NOMO-1 treated with DMSO at 0.1 percent for 48 hours (cell line): ENCODE data around the gene SLC38A1.

Experiments used
- DNase-seq: peaks from one replicate; lab custom pipeline; 2025; ENCODE audit not compliant: unreplicated experiment; lab: John Stamatoyannopoulos, UW

Gene SLC38A1

DNA sequence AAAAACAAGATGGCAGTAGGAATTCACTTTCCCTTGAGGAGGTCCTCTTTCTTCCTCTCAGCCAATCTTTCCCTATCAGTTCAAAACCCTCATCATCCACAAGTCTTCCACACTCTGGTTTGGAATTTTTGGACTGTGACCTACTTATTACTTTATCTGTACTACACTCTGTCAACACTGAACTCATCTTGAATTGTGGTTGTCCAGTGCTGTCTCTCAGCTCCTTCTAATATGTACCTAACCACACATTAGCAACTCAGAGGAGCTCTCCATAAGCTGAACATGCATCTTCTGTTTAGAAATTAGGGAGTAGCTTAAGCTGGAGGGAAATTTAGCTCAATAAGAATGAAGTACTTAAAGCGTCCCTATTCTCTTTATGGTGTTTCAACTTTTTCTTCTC is 34.8 kb downstream of the SLC38A1 start:
- no peak for DNase-seq

DNA sequence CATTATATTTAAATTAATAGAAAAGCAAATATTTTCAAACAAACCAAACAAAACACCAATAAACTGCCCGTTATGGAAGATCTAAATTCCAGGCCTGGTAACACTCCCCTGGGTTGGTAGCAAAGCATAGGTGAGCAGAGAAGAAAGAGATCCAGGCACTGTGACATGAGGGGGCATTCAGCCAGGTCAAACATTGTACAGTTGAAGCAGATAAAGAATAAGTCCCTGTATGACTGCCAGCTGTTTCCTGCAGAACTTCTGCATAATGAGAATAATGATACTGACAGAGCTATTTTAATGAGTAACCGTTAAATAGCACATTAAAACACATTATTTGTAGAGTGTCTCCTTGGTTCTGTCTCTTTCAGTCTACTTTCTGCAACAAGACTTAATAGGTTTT is 35.4 kb downstream of the SLC38A1 start:
- no peak for DNase-seq

DNA sequence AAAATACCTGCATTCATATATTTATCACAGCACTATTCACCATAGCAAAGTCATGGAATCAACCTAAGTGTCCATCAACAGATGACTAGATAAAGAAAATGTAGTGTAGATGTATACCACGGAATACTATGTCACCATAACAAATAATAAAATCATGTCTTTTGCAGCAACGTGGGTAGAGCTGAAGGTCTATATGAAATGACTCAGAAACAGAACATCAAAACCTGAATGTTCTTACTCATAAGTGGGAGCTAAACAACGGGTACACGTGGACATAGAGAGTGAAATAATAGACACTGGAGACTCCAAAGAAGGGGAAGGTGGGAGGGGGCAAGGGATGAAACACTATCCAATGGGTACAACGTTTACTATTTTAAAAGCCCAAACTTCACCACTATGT is 37.9 kb downstream of the SLC38A1 start:
- no peak for DNase-seq

DNA sequence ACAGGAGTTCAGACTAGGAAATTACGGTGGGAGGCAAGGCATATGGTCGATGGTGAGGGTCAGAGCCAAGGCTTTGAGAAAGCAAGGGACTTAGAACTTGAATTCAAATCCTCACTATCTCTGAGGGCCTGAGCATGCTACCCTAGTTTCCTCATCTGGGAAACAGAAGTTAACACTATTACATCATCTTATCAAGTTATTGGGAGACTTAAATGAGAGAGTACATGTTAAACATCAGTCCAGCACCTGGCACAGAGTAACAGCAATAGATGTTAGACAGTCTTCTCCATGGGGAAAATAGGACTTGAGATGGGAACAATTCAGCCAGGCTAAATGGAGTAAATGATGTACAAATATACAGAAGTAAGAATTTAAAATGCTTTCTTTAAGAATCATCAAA is 38.5 kb downstream of the SLC38A1 start:
- no peak for DNase-seq

DNA sequence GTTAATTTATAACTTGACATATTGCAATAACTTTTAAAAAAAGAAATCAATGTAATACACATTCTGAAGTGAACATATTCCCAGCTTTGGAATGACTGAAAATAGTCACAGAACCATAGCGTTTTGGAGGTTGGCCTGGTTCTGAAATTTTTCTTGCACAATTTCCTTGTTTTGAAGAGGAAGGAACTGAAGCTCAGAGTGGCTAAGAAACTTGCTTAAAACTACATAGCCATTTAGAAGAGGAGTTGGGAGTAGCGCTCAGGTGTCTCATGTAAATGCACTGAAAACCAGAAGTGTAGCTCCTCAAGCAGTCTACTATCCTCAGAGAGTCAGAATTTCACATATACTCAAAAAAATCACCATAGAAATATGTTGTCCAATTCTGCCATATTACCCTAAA is 41.2 kb downstream of the SLC38A1 start:
- DNase-seq: peak; percentile 54

DNA sequence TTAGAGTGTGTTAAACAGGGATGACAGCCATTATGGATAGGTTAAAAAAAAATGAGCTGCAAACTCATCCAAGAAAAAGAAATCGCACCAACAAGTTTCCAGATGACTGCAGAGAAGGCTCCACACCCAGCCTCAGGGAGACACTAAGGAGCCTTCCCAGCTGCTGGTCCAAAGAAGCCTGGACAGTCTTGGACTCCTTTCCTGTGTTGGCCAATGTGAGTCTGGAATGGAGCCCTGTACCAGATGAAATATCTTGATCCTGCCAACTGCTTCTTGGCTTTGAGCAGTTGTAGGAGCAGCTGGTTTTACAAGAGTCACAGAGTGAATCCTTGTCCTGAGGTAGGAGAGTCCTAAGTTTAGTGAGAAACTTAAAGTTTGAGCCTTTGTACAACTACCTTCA is 44.5 kb downstream of the SLC38A1 start:
- DNase-seq: no peak

DNA sequence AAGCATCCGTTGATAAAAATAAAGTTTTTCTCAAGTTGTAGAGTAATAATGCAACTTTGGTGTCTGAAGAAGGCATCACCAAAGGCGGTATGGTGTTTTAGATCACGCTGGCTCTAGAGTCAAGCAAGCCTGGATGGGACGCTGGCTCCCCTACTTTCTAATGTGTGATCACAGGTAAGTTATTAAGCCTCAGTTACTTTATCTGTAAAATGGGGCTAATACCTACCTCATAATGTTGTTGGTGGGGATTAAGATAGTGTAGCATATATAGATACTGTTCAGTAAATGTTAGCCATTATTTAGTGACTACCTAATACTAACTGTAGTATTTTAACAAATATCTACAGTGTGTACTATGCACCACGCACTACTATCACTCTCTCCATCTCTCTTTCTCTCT is 45.8 kb downstream of the SLC38A1 start:
- DNase-seq: no peak

DNA sequence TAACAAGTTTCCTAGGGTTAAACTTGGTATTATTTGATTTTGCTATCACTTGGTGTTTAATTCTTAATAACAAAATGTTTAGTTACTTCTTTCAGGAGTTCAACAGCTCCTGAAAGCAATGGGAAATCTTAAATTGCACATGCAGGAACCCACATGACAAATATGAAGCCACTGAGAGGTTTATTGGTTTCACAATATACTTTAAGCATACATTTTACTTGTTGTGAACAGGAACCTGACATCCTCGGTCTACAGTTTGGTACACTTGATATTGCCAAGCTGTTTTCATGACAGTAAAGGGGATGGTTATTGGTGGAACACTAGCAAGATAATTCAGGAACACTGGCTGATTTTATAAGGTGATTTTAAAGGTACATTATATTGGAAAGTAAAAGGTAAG is 46.2 kb downstream of the SLC38A1 start:
- peak; percentile 59 for DNase-seq

DNA sequence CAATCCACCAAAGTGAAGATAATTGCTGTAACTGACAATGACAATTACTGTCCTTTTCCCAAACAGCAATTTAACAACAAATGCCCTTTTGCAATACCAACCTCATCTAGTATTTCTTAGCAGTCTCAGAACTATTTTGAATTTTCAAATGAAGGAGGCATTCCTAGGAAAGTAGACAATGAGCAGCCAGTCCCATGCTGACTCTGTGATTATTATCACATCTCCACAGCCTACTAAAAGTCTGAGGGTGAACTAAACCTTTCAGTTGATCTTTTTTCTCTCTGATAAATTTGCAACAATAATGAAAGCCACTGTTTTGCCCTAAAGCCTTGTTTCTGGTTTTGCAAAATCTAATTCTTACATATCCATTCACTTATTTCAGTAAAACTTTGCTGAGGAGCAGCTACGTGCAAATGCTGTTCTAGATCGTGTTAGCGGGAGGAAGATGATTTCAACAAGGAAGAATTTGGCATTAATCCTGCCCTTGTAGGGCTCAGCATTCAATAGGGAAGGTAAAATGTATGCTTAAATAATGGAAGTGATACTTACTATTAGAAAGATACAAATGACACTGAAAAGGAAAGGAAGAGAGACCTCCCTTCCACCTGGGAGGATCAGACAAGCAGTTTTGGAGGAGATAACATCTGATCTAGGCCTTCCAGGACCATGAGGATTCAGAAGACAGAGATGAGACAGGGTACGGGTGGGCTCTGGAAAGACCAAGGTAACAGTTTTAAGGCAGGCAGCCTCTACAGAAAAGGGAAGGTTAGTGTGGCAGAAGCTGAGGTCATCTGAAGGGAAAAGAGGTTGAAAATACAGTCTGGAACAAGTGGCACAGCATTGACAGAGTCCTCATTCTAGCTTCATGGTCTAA is 47.4 kb downstream of the SLC38A1 start:
- no peak for DNase-seq

DNA sequence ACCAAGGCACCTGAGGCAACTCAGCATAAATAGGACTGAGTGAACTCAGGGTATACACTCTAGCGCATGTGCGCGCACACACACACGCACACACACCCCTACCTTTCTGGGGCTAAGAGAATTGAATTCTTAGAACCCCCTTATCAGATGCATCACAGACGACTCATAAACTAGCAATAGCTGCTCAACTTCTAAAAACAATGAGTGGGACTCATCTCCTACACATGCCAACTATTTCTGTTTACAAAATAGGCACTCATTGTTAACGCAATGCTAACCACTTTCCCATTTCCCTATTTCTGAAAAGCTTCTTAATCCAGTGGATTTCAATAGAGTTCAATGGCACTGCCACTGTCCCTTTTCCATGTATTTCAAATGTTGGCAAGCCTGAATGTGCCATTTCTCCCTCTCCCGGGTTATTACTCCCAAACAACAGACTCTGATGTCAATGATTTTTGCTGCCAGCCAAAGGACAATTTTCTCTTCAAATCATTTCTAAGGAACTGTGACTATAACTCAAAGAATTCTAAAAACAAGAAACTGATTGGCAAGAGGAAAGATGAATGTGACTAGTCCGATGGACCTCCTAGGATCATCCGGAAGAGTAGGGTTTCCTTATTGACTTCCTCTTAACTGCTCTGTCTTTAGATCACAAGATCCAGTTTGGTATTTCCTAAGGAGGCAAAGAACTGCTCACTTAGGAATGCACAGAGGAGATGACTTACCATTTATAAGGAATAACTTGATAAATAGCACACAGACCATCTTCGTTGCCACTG is 48.8 kb downstream of the SLC38A1 start:
- DNase-seq: peak; percentile 49

DNA sequence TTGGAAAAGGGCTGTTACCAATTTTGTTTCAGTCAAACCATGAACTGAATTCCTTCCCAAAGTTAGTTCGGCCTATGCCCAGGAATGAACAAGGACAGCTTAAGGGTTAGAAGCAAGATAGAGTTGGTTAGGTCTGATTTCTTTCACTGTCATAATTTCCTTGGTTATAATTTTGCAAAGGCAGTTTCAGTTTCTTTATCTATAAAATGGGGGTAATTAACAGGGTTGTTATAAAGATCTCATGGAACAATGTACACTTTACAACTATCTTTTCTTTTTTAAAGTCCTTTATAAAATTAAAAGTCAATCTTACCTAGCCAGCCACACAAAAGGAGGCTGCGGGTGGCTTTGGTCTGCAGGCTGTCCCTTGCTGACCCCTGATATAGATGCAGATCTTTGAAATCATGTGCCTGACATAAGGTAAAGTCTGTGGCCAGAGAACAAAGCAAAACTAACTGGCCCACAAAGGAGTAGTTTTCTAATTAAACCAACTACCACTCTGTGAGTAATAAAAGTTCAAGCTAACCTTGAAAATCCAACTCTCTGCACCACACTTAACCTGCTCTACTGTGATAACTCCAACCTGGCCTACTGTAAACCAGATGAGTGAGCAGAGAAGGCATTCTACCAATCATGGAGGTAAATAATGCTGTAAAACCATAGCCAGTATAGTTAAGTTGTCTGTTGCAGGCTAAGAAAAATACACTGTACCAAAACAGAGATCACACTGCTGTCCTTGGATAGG is 49.5 kb downstream of the SLC38A1 start:
- DNase-seq: no peak

DNA sequence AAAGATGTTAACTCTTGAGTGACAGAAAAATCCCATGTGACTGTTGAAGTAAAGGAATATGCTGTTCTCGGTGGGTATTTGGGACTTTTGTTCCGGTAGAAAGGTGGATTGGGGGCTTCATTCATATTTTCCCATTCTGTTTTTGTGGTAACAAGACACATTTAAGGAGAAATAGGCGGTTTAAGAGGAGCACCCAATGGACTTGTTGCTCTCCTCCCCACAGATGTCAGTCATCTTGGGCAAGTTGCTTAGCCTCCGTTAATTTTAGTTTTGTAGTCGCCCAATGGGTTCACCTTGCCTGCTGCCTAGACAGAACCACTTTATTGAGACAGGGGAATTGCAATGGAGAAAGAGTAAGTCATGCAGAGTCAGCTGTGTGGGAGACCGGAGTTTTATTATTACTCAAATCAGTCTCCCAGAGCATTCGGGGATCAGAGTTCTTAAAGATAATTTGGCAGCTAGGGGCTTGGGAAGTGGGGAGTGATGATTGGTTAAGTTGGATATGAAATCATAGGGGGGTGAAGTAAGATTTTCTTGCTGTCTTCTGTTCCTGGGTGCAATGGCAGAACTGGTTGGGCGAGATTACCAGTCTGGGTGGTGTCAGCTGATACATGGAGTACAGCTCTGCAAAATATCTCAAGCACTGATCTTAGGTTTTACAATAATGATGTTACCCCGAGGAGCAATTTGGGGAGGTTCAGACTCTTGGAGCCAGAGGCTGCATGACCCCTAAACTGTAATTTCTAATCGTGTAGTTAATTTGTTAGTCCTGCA is 50.3 kb downstream of the SLC38A1 start:
- no peak for DNase-seq

DNA sequence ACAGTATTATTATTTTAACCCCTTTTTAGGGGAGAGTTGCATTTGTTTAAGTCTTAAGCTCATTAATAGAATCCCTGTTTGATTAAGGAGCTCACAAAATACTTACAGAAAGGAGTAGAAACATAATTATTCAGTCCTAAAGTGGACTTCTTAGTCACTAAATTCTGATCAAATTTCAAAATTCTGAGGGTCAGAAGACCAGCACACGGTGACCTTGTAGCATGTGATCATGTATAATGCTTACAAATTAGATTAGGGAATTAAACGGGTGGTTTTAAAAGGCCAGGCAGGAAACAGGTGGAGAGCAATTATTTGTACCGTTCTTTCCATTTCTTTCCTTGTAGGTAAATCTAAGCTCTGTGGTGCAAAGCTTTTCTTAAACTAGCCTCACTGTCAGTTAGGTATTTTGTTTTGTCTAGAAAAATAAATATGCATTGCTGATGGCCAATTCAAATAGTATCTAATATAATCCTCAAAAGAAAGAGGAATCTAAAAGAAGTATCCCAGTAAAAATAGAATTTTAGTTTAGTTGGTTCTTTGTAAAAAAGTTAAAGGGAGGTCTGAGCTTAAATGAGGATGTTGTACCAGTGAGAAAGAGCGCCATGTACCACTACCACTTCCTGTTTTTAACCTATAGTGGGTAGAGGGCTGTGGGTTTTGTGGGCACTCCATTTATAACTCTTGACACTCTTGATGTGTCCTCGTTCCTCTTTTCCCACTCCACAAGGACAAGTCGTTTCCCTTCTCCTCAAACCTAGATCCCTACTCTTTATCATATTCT is 51.1 kb downstream of the SLC38A1 start:
- peak; percentile 96 for DNase-seq

DNA sequence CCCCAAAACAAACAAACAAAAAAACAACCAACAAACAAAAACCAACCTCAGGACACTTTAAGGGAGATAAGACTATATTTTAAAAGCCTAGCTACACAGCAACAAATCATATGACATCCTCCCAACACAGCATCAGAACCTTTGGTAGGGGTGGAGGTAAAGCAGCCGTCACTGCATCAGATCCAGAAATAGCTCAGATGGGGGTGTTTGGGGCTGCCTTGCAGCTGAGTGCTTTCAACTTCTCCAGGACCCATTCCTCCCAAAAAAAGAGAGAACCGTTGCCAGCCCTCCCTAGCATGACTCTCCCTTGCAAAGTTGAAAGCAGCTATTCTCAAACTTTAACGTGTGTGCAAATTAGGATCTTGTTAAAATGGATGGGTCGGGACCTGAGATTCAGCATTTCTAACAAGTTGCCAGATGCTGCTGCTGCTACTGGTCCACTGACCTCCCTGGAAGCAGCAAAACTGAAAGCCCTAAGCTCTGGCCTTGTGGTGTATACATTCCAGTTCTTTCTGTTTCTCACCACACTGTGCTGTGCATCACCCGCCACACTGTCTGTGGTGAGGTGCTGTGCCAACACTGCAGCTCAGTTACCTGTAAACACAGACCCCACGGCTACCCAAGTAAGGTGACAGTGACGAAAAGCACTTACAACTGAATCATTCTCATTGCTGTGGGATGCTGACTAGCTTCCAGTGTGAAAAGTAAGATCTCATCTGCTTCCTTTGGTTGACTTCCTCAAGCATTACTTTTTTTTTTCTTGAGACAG is 54.0 kb downstream of the SLC38A1 start:
- DNase-seq: peak; percentile 17

DNA sequence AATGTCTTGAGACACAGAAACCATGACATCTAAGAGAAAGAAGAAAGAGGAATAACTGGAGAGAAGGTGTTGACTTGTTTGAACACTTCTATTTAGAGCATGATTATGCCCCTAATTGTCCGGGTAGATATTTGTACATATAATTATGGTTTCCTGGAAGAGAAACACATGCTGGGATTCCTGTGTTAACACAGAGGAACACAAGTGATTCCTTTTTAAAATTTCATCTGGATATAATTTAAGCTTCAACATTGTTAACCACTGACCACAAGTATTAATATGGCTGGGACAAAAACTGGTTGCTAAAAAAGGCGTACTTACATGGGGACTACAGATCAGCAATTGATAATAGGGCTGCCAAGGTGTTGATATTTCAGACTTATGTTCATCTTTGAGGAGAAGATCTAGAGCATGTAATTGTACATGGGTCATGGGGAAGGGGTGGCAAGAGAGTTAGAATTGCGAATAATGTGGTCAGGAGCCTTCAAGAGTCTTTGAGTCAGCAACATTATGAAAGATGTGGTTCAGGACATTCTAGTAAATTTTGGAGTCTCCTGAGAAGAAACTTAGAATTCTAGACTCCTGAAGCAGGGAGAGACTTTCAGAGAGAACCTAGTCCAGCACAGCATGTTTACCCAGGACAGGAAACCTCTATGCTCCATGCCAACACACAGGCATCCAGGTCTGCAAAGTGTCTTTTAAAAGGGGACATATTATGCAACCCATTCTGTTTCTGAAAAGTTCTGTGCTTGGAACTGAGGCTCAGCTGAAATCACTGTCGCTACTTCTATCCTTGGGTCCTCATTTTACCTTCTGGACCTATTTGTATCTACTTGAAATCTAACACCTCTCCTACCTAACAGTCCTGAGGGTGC is 56.5 kb downstream of the SLC38A1 start:
- peak; percentile 52 for DNase-seq

DNA sequence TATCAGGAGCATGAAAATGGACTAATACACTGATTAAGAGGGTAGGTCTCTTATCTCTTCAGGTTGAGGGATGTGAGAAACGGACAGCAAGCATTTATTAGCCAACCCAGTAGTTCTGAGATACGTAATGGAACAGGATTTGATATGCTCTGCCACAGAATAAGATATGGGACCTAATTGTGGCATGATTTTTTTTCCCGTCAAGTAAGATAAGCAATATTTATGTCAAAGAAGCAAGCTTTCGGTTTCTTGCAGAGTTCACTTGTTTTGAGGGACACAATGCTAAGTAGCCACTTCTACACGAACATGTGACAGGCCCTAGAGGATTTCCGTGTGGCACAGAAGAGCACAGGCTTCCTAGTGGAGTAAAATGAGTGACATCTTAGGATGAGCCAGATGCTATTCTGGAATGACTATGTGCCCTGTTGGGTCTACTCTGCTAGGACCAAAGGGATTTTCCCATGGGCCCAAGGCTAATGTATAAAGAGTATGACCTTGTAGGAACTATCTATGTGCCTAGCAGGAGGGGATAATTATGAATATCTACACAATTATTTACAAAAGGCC is 57.9 kb downstream of the SLC38A1 start:
- DNase-seq: no peak

DNA sequence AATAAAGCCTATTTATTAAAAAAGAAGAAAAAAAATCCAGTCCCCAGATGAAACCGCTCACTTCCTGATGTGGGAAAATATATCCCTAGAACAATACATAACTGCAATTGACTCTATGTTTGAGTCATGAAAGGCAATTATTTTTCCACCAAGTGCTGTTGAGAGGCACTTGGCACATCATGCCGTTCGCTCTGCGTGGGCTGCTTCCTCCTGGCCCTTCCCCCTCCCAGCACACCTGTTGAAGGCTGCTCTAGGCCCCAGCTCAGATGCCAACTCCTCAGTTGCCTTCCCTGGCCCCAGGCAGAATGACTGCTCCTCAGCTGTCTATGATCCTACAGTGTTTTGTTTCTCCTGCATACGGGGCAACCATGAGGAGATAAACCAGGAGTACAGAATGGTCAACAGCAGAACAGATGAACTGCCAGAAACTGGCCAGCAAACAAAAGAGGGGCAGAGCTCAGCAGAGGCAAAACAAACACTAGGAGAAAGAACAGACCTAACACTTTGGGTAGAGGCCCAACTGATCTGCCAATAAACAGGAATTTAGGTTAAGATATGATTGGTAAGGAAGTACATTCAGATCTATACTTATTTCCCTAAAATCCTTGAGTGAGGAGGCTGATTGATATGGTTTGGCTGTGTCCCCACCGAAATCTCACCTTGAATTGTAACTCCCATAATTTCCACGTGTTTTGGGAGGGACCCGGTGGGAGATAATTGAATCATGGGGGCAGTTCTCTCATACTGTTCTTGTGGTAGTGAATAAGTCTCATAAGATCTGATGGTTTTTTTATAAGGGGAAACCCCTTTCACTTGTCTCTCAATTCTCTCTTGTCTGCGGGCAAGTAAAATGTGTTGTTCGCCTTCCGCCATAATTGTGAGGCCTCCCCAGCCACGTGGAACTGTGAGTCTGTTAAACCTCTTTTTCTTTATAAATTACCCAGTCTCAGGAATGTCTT is 58.6 kb downstream of the SLC38A1 start:
- DNase-seq: no peak
